HEK293 (cell line): ENCODE measurements around the gene PLXNA2.

Experiments
- GLI4 ChIP-seq: fragments of 450-650 bp; formaldehyde crosslinking; IDR thresholded peaks from 2 replicates; pipeline ENCODE4 v1.5.1; 2016; ENCODE audit warnings: missing biosample characterization, missing genetic modification characterization
- GLIS2 ChIP-seq: fragments of 450-650 bp; formaldehyde crosslinking; IDR thresholded peaks from 2 replicates; pipeline ENCODE4 v1.5.1; 2016; ENCODE audit warnings: missing biosample characterization, missing genetic modification characterization
- IKZF3 ChIP-seq: fragments of 450-650 bp; IDR thresholded peaks from 2 replicates; pipeline ENCODE4 v1.5.0; 2018; ENCODE audit warnings: missing biosample characterization, mild to moderate bottlenecking, missing genetic modification characterization, moderate library complexity
- KLF8 ChIP-seq: fragments of 450-650 bp; formaldehyde crosslinking; IDR thresholded peaks from 2 replicates; pipeline ENCODE4 v1.5.1; 2016; ENCODE audit warnings: missing biosample characterization, missing genetic modification characterization
- MZF1 ChIP-seq: fragments of 450-650 bp; formaldehyde crosslinking; IDR thresholded peaks from 2 replicates; pipeline ENCODE4 v1.5.1; 2017; ENCODE audit warnings: missing biosample characterization, missing genetic modification characterization, borderline replicate concordance
- OSR2 ChIP-seq: fragments of 450-650 bp; formaldehyde crosslinking; IDR thresholded peaks from 2 replicates; pipeline ENCODE4 v1.5.1; 2016; ENCODE audit warnings: missing biosample characterization, missing genetic modification characterization
- PRDM10 ChIP-seq: fragments of 450-650 bp; formaldehyde crosslinking; IDR thresholded peaks from 2 replicates; pipeline ENCODE4 v1.5.1; 2016; ENCODE audit warnings: missing biosample characterization, missing genetic modification characterization
- SCRT1 ChIP-seq: fragments of 450-650 bp; formaldehyde crosslinking; IDR thresholded peaks from 2 replicates; pipeline ENCODE4 v1.5.1; 2016; ENCODE audit warnings: missing biosample characterization, missing genetic modification characterization, borderline replicate concordance
- SCRT2 ChIP-seq: fragments of 450-650 bp; formaldehyde crosslinking; IDR thresholded peaks from 2 replicates; pipeline ENCODE4 v1.5.1; 2016; ENCODE audit warnings: missing biosample characterization, missing genetic modification characterization
- SP3 ChIP-seq: fragments of 450-650 bp; formaldehyde crosslinking; IDR thresholded peaks from 2 replicates; pipeline ENCODE4 v1.5.1; 2016; ENCODE audit warnings: missing biosample characterization, missing genetic modification characterization
- ZFP37 ChIP-seq: fragments of 450-650 bp; formaldehyde crosslinking; IDR thresholded peaks from 2 replicates; pipeline ENCODE4 v1.5.1; 2016; ENCODE audit warnings: missing biosample characterization, missing genetic modification characterization
- ZNF10 ChIP-seq: fragments of 450-650 bp; formaldehyde crosslinking; IDR thresholded peaks from 2 replicates; pipeline ENCODE4 v1.5.1; 2017; ENCODE audit warnings: missing biosample characterization, missing genetic modification characterization
- ZNF16 ChIP-seq: fragments of 450-650 bp; formaldehyde crosslinking; IDR thresholded peaks from 2 replicates; pipeline ENCODE4 v1.5.1; 2016; ENCODE audit warnings: low read depth, missing biosample characterization, missing genetic modification characterization
- ZNF24 ChIP-seq: fragments of 450-650 bp; formaldehyde crosslinking; IDR thresholded peaks from 2 replicates; pipeline ENCODE4 v1.5.1; 2016; ENCODE audit warnings: missing biosample characterization, missing genetic modification characterization
- ZNF266 ChIP-seq: fragments of 450-650 bp; formaldehyde crosslinking; IDR thresholded peaks from 2 replicates; pipeline ENCODE4 v1.5.1; 2016; ENCODE audit warnings: missing biosample characterization, missing genetic modification characterization, low read depth
- ZNF366 ChIP-seq: fragments of 450-650 bp; formaldehyde crosslinking; conservative IDR thresholded peaks from 2 replicates; pipeline ENCODE4 v1.5.1; 2016; ENCODE audit warnings: missing biosample characterization, missing genetic modification characterization
- ZNF37A ChIP-seq: fragments of 450-650 bp; IDR thresholded peaks from 2 replicates; pipeline ENCODE4 v1.5.1; 2018; ENCODE audit warnings: missing biosample characterization, missing genetic modification characterization
- ZNF391 ChIP-seq: fragments of 450-650 bp; formaldehyde crosslinking; IDR thresholded peaks from 2 replicates; pipeline ENCODE4 v1.5.1; 2016; ENCODE audit warnings: low read depth, missing biosample characterization, missing genetic modification characterization, borderline replicate concordance
- ZNF501 ChIP-seq: fragments of 450-650 bp; formaldehyde crosslinking; IDR thresholded peaks from 2 replicates; pipeline ENCODE4 v1.5.1; 2016; ENCODE audit warnings: missing biosample characterization, missing genetic modification characterization
- ZNF600 ChIP-seq: fragments of 450-650 bp; formaldehyde crosslinking; IDR thresholded peaks from 2 replicates; pipeline ENCODE4 v1.5.1; 2016; ENCODE audit warnings: missing biosample characterization, missing genetic modification characterization
- ZNF610 ChIP-seq: fragments of 450-650 bp; formaldehyde crosslinking; IDR thresholded peaks from 2 replicates; pipeline ENCODE4 v1.5.1; 2016; ENCODE audit warnings: missing biosample characterization, missing genetic modification characterization, borderline replicate concordance
- ZNF629 ChIP-seq: fragments of 450-650 bp; formaldehyde crosslinking; IDR thresholded peaks from 2 replicates; pipeline ENCODE4 v1.5.1; 2017; ENCODE audit warnings: missing biosample characterization, missing genetic modification characterization
- ZNF747 ChIP-seq: fragments of 450-650 bp; formaldehyde crosslinking; IDR thresholded peaks from 2 replicates; pipeline ENCODE4 v1.5.1; 2016; ENCODE audit warnings: missing biosample characterization, missing genetic modification characterization
- ZNF768 ChIP-seq: fragments of 450-650 bp; formaldehyde crosslinking; IDR thresholded peaks from 2 replicates; pipeline ENCODE4 v1.5.1; 2018; ENCODE audit warnings: missing biosample characterization, mild to moderate bottlenecking, missing genetic modification characterization
- ZNF792 ChIP-seq: fragments of 450-650 bp; formaldehyde crosslinking; IDR thresholded peaks from 2 replicates; pipeline ENCODE4 v1.5.1; 2016; ENCODE audit warnings: missing biosample characterization, missing genetic modification characterization
- ZNF843 ChIP-seq: fragments of 450-650 bp; formaldehyde crosslinking; IDR thresholded peaks from 2 replicates; pipeline ENCODE4 v1.5.1; 2016; ENCODE audit warnings: missing biosample characterization, missing genetic modification characterization
- ZXDB ChIP-seq: fragments of 450-650 bp; formaldehyde crosslinking; IDR thresholded peaks from 2 replicates; pipeline ENCODE4 v1.5.1; 2016; ENCODE audit warnings: missing biosample characterization, missing genetic modification characterization
- TF ChIP-seq, protein P1 (sequence below): fragments of 450-650 bp; formaldehyde crosslinking; IDR thresholded peaks from 2 replicates; pipeline ENCODE4 v1.5.1; 2016; ENCODE audit warnings: missing biosample characterization, missing genetic modification characterization
- TF ChIP-seq, protein P2 (sequence below): fragments of 450-650 bp; formaldehyde crosslinking; IDR thresholded peaks from 2 replicates; pipeline ENCODE4 v1.5.0; 2017; ENCODE audit warnings: missing biosample characterization, missing genetic modification characterization, borderline replicate concordance
- TF ChIP-seq, protein P3 (sequence below): fragments of 450-650 bp; formaldehyde crosslinking; IDR thresholded peaks from 2 replicates; pipeline ENCODE4 v1.5.1; 2016; ENCODE audit warnings: missing biosample characterization, missing genetic modification characterization, borderline replicate concordance
- TF ChIP-seq, protein P4 (sequence below): fragments of 450-650 bp; formaldehyde crosslinking; IDR thresholded peaks from 2 replicates; pipeline ENCODE4 v1.5.1; 2016; ENCODE audit warnings: missing biosample characterization, missing genetic modification characterization

The PLXNA2 gene

GRCh38 chr1:208137193-208137592 is 107.0 kb downstream of the PLXNA2 start (continued):
- TF ChIP-seq OSR2 (tag by site-specific recombination): peak; percentile 48; the same call in 1 of the 2 replicates
- no peak for TF ChIP-seq ZNF24 (tag by site-specific recombination)
- no peak for TF ChIP-seq ZNF16 (tag by site-specific recombination)
- no peak for TF ChIP-seq ZNF792 (tag by site-specific recombination)
- no peak for TF ChIP-seq ZNF366
- TF ChIP-seq SP3: no peak
- TF ChIP-seq, protein P1, sequence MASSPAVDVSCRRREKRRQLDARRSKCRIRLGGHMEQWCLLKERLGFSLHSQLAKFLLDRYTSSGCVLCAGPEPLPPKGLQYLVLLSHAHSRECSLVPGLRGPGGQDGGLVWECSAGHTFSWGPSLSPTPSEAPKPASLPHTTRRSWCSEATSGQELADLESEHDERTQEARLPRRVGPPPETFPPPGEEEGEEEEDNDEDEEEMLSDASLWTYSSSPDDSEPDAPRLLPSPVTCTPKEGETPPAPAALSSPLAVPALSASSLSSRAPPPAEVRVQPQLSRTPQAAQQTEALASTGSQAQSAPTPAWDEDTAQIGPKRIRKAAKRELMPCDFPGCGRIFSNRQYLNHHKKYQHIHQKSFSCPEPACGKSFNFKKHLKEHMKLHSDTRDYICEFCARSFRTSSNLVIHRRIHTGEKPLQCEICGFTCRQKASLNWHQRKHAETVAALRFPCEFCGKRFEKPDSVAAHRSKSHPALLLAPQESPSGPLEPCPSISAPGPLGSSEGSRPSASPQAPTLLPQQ (tag by site-specific recombination): no peak
- no peak for TF ChIP-seq ZNF747 (tag by site-specific recombination)
- 0 out of 2 replicates have a peak, but pooled peaks have one; percentile 30 for TF ChIP-seq PRDM10 (tag by site-specific recombination)
- peak; percentile 39; the same call in 1 of the 2 replicates for TF ChIP-seq ZNF600 (tag by site-specific recombination)
- TF ChIP-seq ZNF610: 0 out of 2 replicates have a peak, but pooled peaks have one; percentile 11
- TF ChIP-seq, protein P2, sequence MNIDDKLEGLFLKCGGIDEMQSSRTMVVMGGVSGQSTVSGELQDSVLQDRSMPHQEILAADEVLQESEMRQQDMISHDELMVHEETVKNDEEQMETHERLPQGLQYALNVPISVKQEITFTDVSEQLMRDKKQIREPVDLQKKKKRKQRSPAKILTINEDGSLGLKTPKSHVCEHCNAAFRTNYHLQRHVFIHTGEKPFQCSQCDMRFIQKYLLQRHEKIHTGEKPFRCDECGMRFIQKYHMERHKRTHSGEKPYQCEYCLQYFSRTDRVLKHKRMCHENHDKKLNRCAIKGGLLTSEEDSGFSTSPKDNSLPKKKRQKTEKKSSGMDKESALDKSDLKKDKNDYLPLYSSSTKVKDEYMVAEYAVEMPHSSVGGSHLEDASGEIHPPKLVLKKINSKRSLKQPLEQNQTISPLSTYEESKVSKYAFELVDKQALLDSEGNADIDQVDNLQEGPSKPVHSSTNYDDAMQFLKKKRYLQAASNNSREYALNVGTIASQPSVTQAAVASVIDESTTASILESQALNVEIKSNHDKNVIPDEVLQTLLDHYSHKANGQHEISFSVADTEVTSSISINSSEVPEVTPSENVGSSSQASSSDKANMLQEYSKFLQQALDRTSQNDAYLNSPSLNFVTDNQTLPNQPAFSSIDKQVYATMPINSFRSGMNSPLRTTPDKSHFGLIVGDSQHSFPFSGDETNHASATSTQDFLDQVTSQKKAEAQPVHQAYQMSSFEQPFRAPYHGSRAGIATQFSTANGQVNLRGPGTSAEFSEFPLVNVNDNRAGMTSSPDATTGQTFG: no peak
- TF ChIP-seq IKZF3 (tag by site-specific recombination): peak; percentile 34; the same call in 1 of the 2 replicates
- TF ChIP-seq ZXDB (tag by site-specific recombination): no peak
- TF ChIP-seq ZNF843 (tag by site-specific recombination): 0 out of 2 replicates have a peak, but pooled peaks have one; percentile 33
- TF ChIP-seq SCRT2 (tag by site-specific recombination): peak; percentile 90
- no peak for TF ChIP-seq ZFP37 (tag by site-specific recombination)
- TF ChIP-seq GLIS2 (tag by site-specific recombination): no peak
- no peak for TF ChIP-seq ZNF266
- no peak for TF ChIP-seq GLI4 (tag by site-specific recombination)
- no peak for TF ChIP-seq ZNF629 (tag by site-specific recombination)
- TF ChIP-seq ZNF37A (tag by site-specific recombination): no peak
- no peak for TF ChIP-seq ZNF391
- TF ChIP-seq ZNF10 (tag by site-specific recombination): no peak
- peak; percentile 91 for TF ChIP-seq SCRT1 (tag by site-specific recombination)
- TF ChIP-seq MZF1 (tag by site-specific recombination): no peak
- TF ChIP-seq, protein P3, sequence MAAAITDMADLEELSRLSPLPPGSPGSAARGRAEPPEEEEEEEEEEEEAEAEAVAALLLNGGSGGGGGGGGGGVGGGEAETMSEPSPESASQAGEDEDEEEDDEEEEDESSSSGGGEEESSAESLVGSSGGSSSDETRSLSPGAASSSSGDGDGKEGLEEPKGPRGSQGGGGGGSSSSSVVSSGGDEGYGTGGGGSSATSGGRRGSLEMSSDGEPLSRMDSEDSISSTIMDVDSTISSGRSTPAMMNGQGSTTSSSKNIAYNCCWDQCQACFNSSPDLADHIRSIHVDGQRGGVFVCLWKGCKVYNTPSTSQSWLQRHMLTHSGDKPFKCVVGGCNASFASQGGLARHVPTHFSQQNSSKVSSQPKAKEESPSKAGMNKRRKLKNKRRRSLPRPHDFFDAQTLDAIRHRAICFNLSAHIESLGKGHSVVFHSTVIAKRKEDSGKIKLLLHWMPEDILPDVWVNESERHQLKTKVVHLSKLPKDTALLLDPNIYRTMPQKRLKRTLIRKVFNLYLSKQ (tag by site-specific recombination): no peak
- TF ChIP-seq, protein P4, sequence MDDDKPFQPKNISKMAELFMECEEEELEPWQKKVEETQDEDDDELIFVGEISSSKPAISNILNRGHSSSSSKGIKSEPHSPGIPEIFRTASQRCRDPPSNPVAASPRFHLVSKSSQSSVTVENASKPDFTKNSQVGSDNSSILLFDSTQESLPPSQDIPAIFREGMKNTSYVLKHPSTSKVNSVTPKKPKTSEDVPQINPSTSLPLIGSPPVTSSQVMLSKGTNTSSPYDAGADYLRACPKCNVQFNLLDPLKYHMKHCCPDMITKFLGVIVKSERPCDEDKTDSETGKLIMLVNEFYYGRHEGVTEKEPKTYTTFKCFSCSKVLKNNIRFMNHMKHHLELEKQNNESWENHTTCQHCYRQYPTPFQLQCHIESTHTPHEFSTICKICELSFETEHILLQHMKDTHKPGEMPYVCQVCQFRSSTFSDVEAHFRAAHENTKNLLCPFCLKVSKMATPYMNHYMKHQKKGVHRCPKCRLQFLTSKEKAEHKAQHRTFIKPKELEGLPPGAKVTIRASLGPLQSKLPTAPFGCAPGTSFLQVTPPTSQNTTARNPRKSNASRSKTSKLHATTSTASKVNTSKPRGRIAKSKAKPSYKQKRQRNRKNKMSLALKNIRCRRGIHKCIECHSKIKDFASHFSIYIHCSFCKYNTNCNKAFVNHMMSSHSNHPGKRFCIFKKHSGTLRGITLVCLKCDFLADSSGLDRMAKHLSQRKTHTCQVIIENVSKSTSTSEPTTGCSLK: no peak
- no peak for TF ChIP-seq KLF8 (tag by site-specific recombination)
- no peak for TF ChIP-seq ZNF501 (tag by site-specific recombination)
- no peak for TF ChIP-seq ZNF768 (tag by site-specific recombination)
